A549 (cell line): Measurements from ENCODE around the gene C11orf71. TPM values are rescaled to one million over a fixed set of nuclear protein-coding genes. Genes with fewer than 3 reads are reported as not detected.

Source experiments
- ATAC-seq, 2 experiments: fragments of 200-7000 bp in 1 of 2; fragments of >200 bp in 1 of 2; cut with Nextera tagmentation in 1 of 2; cut with Tn5 transposase in 1 of 2; 3 replicates each; pipeline versions ENCODE4 v1.8.0 to v1.9.1; 2018 to 2020; ENCODE audit warnings: mild to moderate bottlenecking in 1 of 2, moderate library complexity in 1 of 2
- CTCF ChIA-PET: fragments of 300-600 bp; sonication (Branson Sonifier 250); formaldehyde crosslinking; extraction: SDS; loops from one replicate; lab custom pipeline; 2021; ENCODE audit warnings: antibody characterized with exemption, inconsistent platforms; lab: Yijun Ruan, JAX
- POLR2A ChIA-PET: fragments of 350-600 bp; formaldehyde crosslinking; extraction: SDS; loops from one replicate; lab custom pipeline; 2021; ENCODE audit warnings: antibody characterized with exemption, inconsistent platforms; lab: Yijun Ruan, JAX
- DNase-seq, 2 experiments: peaks; one replicate each; pipeline versions ENCODE4 v3.0.0 to v3.0.0-alpha.2; 2011 to 2016; ENCODE audit warnings: low read depth in 1 of 2, low spot score in 1 of 2
- FAIRE-seq: peaks from 2 replicates; lab custom pipeline; 2011; peaks lifted over from hg19 to GRCh38; lab: Jason Lieb, UNC
- H3K27ac ChIP-seq, 2 experiments: fragments of >200 bp; sonication (Bioruptor Twin); formaldehyde crosslinking; 3 replicates each; pipeline ENCODE4 v1.5.1; 2016 to 2017
- H3K4me1 ChIP-seq: fragments of >200 bp; sonication (Bioruptor Twin); formaldehyde crosslinking; 3 replicates; pipeline ENCODE4 v1.6.1; 2016
- H3K4me2 ChIP-seq: fragments of >200 bp; sonication (Bioruptor Twin); formaldehyde crosslinking; 3 replicates; pipeline ENCODE4 v1.6.1; 2016
- H3K4me3 ChIP-seq: fragments of >200 bp; sonication (Bioruptor Twin); formaldehyde crosslinking; 3 replicates; pipeline ENCODE4 v1.5.1; 2016
- H3K9me3 ChIP-seq: fragments of >200 bp; sonication (Bioruptor Twin); formaldehyde crosslinking; 3 replicates; pipeline ENCODE4 v1.6.1; 2016
- BHLHE40 ChIP-seq: IDR thresholded peaks from 2 replicates; pipeline ENCODE4 v1.6.1; 2012; ENCODE audit warnings: low read depth, low read length, inconsistent platforms
- CHD2 ChIP-seq: fragments of 150-350 bp; IDR thresholded peaks from 2 replicates; pipeline ENCODE4 v1.6.1; 2014; ENCODE audit warnings: low read length; ENCODE audit not compliant: partially characterized antibody
- EHF ChIP-seq: fragments of 250-450 bp; sonication (Bioruptor Pico); IDR thresholded peaks from 2 replicates; pipeline ENCODE4 v1.5.0; 2020; ENCODE audit warnings: mild to moderate bottlenecking
- EHMT2 ChIP-seq: fragments of 200-600 bp; sonication (generic); IDR thresholded peaks from 2 replicates; pipeline ENCODE4 v1.6.1; 2016; ENCODE audit warnings: antibody characterized with exemption, low read depth, mild to moderate bottlenecking, moderate library complexity
- FOSB ChIP-seq: fragments of 250-450 bp; sonication (Bioruptor Pico); IDR thresholded peaks from 2 replicates; pipeline ENCODE4 v1.5.0; 2020; ENCODE audit warnings: mild to moderate bottlenecking, moderate library complexity
- FOSL2 ChIP-seq, 2 experiments: fragments of 450-650 bp in 1 of 2; fragments of >200 bp in 1 of 2; sonication (Bioruptor Twin) in 1 of 2; formaldehyde crosslinking; IDR thresholded peaks; 2 replicates each; pipeline versions ENCODE4 v1.5.0 to v1.6.1; 2016 to 2020; ENCODE audit warnings: mild to moderate bottlenecking in 1 of 2, moderate library complexity in 1 of 2
- HDAC2 ChIP-seq: fragments of 200-600 bp; sonication (generic); IDR thresholded peaks from 2 replicates; pipeline ENCODE4 v1.6.1; 2016
- HOXA7 ChIP-seq: fragments of 250-450 bp; sonication (Bioruptor Pico); IDR thresholded peaks from 2 replicates; pipeline ENCODE4 v1.5.0; 2020; ENCODE audit warnings: mild to moderate bottlenecking, moderate library complexity
- HOXB13 ChIP-seq: fragments of 250-450 bp; sonication (Bioruptor Pico); IDR thresholded peaks from 2 replicates; pipeline ENCODE4 v1.5.0; 2020; ENCODE audit warnings: low read depth, mild to moderate bottlenecking, moderate library complexity
- KDM1A ChIP-seq: fragments of 200-600 bp; sonication (generic); IDR thresholded peaks from 2 replicates; pipeline ENCODE4 v1.6.1; 2016; ENCODE audit warnings: low read depth, mild to moderate bottlenecking
- MAFK ChIP-seq: fragments of 450-650 bp; IDR thresholded peaks from 2 replicates; pipeline ENCODE4 v1.6.1; 2014; ENCODE audit not compliant: partially characterized antibody
- MYC ChIP-seq: IDR thresholded peaks from 2 replicates; pipeline ENCODE4 v1.6.1; 2012; ENCODE audit warnings: mild to moderate bottlenecking, inconsistent platforms, low read length, improper control_type of control experiment, borderline replicate concordance
- NFE2L2 ChIP-seq: fragments of 150-350 bp; conservative IDR thresholded peaks from 2 replicates; pipeline ENCODE4 v1.6.1; 2014; ENCODE audit warnings: low read length
- NPAS2 ChIP-seq: fragments of 250-450 bp; sonication (Bioruptor Pico); IDR thresholded peaks from 2 replicates; pipeline ENCODE4 v1.8.0; 2022; ENCODE audit warnings: mild to moderate bottlenecking, moderate library complexity, borderline replicate concordance
- POLR2A ChIP-seq: IDR thresholded peaks from 2 replicates; pipeline ENCODE4 v1.6.1; 2012; ENCODE audit warnings: mild to moderate bottlenecking, low read length
- RAD21 ChIP-seq, 2 experiments: fragments of >200 bp in 1 of 2; sonication (Bioruptor Twin) in 1 of 2; formaldehyde crosslinking in 1 of 2; IDR thresholded peaks in 1 of 2; conservative IDR thresholded peaks in 1 of 2; 2 replicates in 1 of 2; 3 replicates in 1 of 2; pipeline ENCODE4 v1.6.1; 2012 to 2018; ENCODE audit warnings: inconsistent platforms in 1 of 2
- RCOR1 ChIP-seq: fragments of 150-350 bp; IDR thresholded peaks from 2 replicates; pipeline ENCODE4 v1.6.1; 2014; ENCODE audit warnings: antibody characterized with exemption, low read length, low read depth
- RFX5 ChIP-seq: fragments of 450-650 bp; IDR thresholded peaks from 2 replicates; pipeline ENCODE4 v1.7.1; 2014; ENCODE audit warnings: antibody characterized with exemption, mild to moderate bottlenecking, moderate library complexity
- TFCP2L1 ChIP-seq: fragments of 250-450 bp; sonication (Bioruptor Pico); IDR thresholded peaks from 2 replicates; pipeline ENCODE4 v1.5.0; 2021; ENCODE audit warnings: mild to moderate bottlenecking
- TP53 ChIP-seq: fragments of 250-450 bp; sonication (Bioruptor Pico); IDR thresholded peaks from 2 replicates; pipeline ENCODE4 v1.5.0; 2021; ENCODE audit warnings: mild to moderate bottlenecking, moderate library complexity
- ZC3H11A ChIP-seq: fragments of 450-650 bp; IDR thresholded peaks from 2 replicates; pipeline ENCODE4 v1.6.1; 2014; ENCODE audit warnings: antibody characterized with exemption, mild to moderate bottlenecking
- ZFP36 ChIP-seq: fragments of 450-650 bp; IDR thresholded peaks from 2 replicates; pipeline ENCODE4 v1.6.1; 2014; ENCODE audit warnings: borderline replicate concordance; ENCODE audit not compliant: partially characterized antibody
- ZNF302 ChIP-seq: fragments of 250-450 bp; sonication (Bioruptor Pico); IDR thresholded peaks from 2 replicates; pipeline ENCODE4 v1.9.0; 2021; ENCODE audit warnings: inconsistent platforms, mild to moderate bottlenecking, moderate library complexity
- WGBS: methylation state at CpG from one replicate; pipeline ENCODE4 v1.1.6; 2017; ENCODE audit errors: missing lambda C conversion rate; 5-methylcytosine and 5-hydroxymethylcytosine counted together
- polyA plus RNA-seq, 4 experiments: library from polyadenylated mRNA; depleted of rRNA in 3 of 4; stranded (reverse); fragments of >200 nt; fragmentation: RNase III in 1 of 4; extraction: RNeasy Plus Mini Kit Qiagen cat#74134 plus additional on column Dnase treatment in 1 of 4; gene quantifications; 2 replicates in 3 of 4; 3 replicates in 1 of 4; pipeline ENCODE4 v1.2.3, GENCODE V29; 2011 to 2017
- TF ChIP-seq, protein P1 (sequence below): fragments of 450-650 bp; IDR thresholded peaks from 2 replicates; pipeline ENCODE4 v1.6.1; 2014; ENCODE audit warnings: antibody characterized with exemption
- TF ChIP-seq, protein P2 (sequence below): fragments of 150-350 bp; IDR thresholded peaks from 2 replicates; pipeline ENCODE4 v1.6.1; 2014; ENCODE audit warnings: low read depth, mild to moderate bottlenecking, low read length
- TF ChIP-seq, protein P3 (sequence below): fragments of >200 bp; sonication (Bioruptor Twin); formaldehyde crosslinking; IDR thresholded peaks from 2 replicates; pipeline ENCODE4 v1.6.1; 2016
- TF ChIP-seq, protein P4 (sequence below): fragments of >200 bp; sonication (Bioruptor Twin); formaldehyde crosslinking; IDR thresholded peaks from 3 replicates; pipeline ENCODE4 v1.5.1; 2016
- TF ChIP-seq, protein P5 (sequence below): fragments of 250-450 bp; sonication (Bioruptor Pico); IDR thresholded peaks from 2 replicates; pipeline ENCODE4 v1.5.0; 2020; ENCODE audit warnings: low read depth, mild to moderate bottlenecking, moderate library complexity

C11orf71 gene
- polyA plus RNA-seq, 2 of the 4 experiments (the other 2 are of a cell fraction), result 6.0 to 9.3 TPM

DNA sequence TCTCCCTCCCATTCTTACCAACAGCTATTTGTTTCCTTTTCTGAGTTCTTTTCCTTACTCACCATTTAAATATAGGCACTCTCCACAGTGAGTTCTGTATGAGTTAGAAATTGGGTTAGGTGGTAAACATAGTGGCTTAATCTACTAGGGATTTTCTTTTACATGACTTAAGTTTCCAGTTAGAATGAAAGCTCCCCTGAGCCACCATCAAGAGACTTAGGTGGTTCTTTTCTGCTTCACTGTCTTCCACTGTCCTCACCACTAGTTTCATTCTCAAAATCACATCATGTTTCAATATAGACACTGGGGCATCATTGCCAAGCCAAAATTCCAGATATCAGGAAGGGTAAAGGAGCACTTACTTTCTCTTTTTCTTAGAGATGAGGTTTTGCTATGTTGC, 30.0 kb upstream of the C11orf71 start:
- ChIA-PET POLR2A (interaction anchor here (1.0 kb wide), 1 partner anchor 9 kb away, joined by 4 read pairs; the partner anchor contains the start of gene REXO2), CTCF (no interaction called here)
- ATAC-seq (no peak), FAIRE-seq (no peak), DNase-seq (no peak)
- no peak overlapping the region for H3K4me2 ChIP-seq
- no peak overlapping the region for H3K4me3 ChIP-seq
- no peaks in the 10 kb centered on the region for H3K4me1 ChIP-seq
- TF ChIP-seq RFX5 (no peak), MYC (no peak), RAD21 (conservative IDR thresholded peaks at IDR 0.05 in 1 of 2, IDR thresholded peaks at IDR 0.05 in 1 of 2) (no peak), ZFP36 (no peak), FOSL2 (IDR thresholded peaks at IDR 0.05) (no peak), FOSL2 (CRISPR knock-in tag; IDR thresholded peaks at IDR 0.05) (no peak), MAFK (no peak), KDM1A (no peak), HOXB13 (CRISPR knock-in tag) (no peak)
- TF ChIP-seq, protein P1, sequence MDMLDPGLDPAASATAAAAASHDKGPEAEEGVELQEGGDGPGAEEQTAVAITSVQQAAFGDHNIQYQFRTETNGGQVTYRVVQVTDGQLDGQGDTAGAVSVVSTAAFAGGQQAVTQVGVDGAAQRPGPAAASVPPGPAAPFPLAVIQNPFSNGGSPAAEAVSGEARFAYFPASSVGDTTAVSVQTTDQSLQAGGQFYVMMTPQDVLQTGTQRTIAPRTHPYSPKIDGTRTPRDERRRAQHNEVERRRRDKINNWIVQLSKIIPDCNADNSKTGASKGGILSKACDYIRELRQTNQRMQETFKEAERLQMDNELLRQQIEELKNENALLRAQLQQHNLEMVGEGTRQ, result no peak
- TF ChIP-seq, protein P2, sequence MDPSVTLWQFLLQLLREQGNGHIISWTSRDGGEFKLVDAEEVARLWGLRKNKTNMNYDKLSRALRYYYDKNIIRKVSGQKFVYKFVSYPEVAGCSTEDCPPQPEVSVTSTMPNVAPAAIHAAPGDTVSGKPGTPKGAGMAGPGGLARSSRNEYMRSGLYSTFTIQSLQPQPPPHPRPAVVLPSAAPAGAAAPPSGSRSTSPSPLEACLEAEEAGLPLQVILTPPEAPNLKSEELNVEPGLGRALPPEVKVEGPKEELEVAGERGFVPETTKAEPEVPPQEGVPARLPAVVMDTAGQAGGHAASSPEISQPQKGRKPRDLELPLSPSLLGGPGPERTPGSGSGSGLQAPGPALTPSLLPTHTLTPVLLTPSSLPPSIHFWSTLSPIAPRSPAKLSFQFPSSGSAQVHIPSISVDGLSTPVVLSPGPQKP, result no peak
- no peaks in the 10 kb centered on the region for H3K9me3 ChIP-seq
- H3K27ac ChIP-seq, result no peak overlapping the region

DNA sequence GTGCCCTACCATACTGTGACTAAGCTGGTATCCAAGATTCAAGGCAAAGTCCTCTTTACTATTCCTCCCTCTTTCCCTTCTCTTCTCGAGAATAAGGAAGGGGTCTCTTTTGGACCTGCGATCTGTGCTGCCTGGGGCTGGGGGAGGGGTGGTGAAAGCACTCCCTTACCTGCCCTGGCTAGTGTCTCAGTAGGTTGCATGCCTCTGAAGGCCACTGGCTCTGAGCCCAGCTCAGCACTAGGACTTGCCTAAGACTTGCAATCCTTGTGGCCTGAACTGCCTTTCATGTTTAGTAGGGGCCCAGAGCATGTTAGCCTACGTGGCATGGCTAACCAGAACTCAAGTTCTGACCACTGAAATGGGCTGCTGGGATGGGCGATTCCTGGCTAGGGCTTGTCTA, 26.0 kb upstream of the C11orf71 start:
- no peak overlapping the region for H3K27ac ChIP-seq
- DNase-seq, result no peak
- CTCF ChIA-PET, result interaction anchor here (1.2 kb wide), 1 partner anchor 14 kb away, joined by 3 read pairs; no protein-coding TSS in a partner anchor
- no peak overlapping the region for H3K4me3 ChIP-seq
- no peak for FAIRE-seq
- no peak overlapping the region for H3K4me2 ChIP-seq
- WGBS, result 92% methylated on average over 4 of the region's 4 CpGs
- H3K4me1 ChIP-seq, result no peaks in the 10 kb centered on the region
- POLR2A ChIA-PET, result no interaction called here
- no peak for ATAC-seq
- no peak for TF ChIP-seq RCOR1
- no peak for TF ChIP-seq EHMT2
- no peak for TF ChIP-seq ZNF302 (CRISPR knock-in tag)
- no peak for TF ChIP-seq EHF (CRISPR knock-in tag)
- no peaks in the 10 kb centered on the region for H3K9me3 ChIP-seq

DNA sequence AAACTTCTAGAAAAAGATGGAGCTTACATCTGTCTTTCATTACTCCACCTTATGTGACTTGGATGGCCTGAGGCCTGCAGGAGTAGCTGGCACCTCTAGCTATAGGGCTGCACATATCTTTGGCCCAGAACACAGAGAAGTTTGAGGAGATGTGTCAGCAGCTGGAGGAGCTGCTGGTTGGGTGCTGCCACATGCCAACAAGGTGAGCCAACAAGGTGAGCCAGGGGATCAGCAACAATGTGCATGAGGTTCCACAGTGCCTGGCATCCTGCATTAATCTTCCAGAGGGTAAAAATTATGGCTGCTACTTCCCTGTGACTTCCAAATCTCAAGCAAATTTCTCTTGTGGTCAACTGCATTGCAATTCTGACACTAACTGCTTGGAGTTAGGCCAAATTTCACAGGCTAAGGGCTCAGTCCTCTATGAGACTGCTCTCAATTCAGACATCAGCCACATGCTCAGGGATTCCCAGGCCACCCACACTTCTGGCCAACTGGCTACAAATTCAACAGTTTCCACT, 16.2 kb upstream of the C11orf71 start:
- ATAC-seq, result no peak
- POLR2A ChIA-PET, result no interaction called here
- H3K9me3 ChIP-seq, result no peaks in the 10 kb centered on the region
- TF ChIP-seq RFX5 (no peak), RAD21 (conservative IDR thresholded peaks at IDR 0.05 in 1 of 2, IDR thresholded peaks at IDR 0.05 in 1 of 2) (no peak), TP53 (CRISPR knock-in tag) (no peak), POLR2A (no peak)
- TF ChIP-seq, protein P3, sequence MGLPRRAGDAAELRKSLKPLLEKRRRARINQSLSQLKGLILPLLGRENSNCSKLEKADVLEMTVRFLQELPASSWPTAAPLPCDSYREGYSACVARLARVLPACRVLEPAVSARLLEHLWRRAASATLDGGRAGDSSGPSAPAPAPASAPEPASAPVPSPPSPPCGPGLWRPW, result no peak
- TF ChIP-seq, all 56 proteins: peak for 0
- DNase-seq, result no peak
- CTCF ChIA-PET, result interaction anchor here (1.4 kb wide), 1 partner anchor 44 kb away, joined by 4 read pairs; no protein-coding TSS in a partner anchor
- no peak overlapping the region for H3K27ac ChIP-seq
- no peak overlapping the region for H3K4me3 ChIP-seq
- no peak overlapping the region for H3K4me2 ChIP-seq
- FAIRE-seq, result no peak
- H3K4me1 ChIP-seq, result no peaks in the 10 kb centered on the region

DNA sequence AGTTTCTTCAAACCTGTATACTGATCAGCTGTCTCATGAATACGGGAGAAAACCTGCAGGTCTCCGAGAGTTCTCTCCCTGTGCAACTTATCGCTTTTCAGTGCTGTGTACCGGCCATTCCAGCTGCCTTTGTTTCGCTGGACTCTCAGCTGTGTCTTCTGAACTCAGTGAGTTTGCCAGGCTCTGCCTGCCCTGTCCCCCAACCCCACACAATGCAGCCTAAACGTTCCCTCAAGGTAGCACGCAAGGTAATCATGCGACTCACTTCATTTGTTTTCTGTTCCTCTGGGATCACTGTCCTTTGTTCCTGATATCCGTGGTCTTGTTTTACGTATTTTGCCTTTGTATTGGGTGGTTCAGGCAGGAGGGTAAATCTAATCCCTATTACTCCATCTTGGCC, 13.6 kb upstream of the C11orf71 start:
- ChIA-PET POLR2A (no interaction called here), CTCF (no interaction called here)
- Histone ChIP-seq H3K27ac (no peak overlapping the region), H3K4me3 (no peak overlapping the region), H3K4me1 (no peaks in the 10 kb centered on the region), H3K4me2 (no peak overlapping the region), H3K9me3 (no peaks in the 10 kb centered on the region)
- DNase-seq (no peak), ATAC-seq (no peak; a peak in 1 of 6 replicates), FAIRE-seq (no peak)
- 84% methylated on average over 10 of the region's 10 CpGs for WGBS
- TF ChIP-seq NPAS2 (CRISPR knock-in tag) (no peak), NFE2L2 (no peak), FOSB (CRISPR knock-in tag) (no peak), HDAC2 (no peak), HOXB13 (CRISPR knock-in tag) (no peak), HOXA7 (no peak), ZC3H11A (no peak), EHF (CRISPR knock-in tag) (no peak), CHD2 (no peak), BHLHE40 (no peak), TFCP2L1 (CRISPR knock-in tag) (no peak)
- TF ChIP-seq, protein P4, sequence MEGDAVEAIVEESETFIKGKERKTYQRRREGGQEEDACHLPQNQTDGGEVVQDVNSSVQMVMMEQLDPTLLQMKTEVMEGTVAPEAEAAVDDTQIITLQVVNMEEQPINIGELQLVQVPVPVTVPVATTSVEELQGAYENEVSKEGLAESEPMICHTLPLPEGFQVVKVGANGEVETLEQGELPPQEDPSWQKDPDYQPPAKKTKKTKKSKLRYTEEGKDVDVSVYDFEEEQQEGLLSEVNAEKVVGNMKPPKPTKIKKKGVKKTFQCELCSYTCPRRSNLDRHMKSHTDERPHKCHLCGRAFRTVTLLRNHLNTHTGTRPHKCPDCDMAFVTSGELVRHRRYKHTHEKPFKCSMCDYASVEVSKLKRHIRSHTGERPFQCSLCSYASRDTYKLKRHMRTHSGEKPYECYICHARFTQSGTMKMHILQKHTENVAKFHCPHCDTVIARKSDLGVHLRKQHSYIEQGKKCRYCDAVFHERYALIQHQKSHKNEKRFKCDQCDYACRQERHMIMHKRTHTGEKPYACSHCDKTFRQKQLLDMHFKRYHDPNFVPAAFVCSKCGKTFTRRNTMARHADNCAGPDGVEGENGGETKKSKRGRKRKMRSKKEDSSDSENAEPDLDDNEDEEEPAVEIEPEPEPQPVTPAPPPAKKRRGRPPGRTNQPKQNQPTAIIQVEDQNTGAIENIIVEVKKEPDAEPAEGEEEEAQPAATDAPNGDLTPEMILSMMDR, result no peak
- TF ChIP-seq, protein P5, sequence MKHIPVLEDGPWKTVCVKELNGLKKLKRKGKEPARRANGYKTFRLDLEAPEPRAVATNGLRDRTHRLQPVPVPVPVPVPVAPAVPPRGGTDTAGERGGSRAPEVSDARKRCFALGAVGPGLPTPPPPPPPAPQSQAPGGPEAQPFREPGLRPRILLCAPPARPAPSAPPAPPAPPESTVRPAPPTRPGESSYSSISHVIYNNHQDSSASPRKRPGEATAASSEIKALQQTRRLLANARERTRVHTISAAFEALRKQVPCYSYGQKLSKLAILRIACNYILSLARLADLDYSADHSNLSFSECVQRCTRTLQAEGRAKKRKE (CRISPR knock-in tag), result no peak
